BLaER1 treated with 17β-estradiol and CSF1 and Interleukin-3, amounts not matched to agents 10 nM and 100 nM (cell line): Measurements from ENCODE around the gene ODF2.
A peak's percentile ranks its signal among the peaks of the same experiment; 100 is the strongest.

ENCODE experiments used
- H3K27ac ChIP-seq, 11 experiments: shearing (Covaris generic); formaldehyde crosslinking; 2 replicates each; pipeline ENCODE4 v1.8.1; 2022
- H3K27me3 ChIP-seq, 11 experiments: shearing (Covaris generic); formaldehyde crosslinking; 2 replicates each; pipeline ENCODE4 v1.8.1; 2022
- H3K36me3 ChIP-seq, 11 experiments: shearing (Covaris generic); formaldehyde crosslinking; 2 replicates each; pipeline ENCODE4 v1.8.1; 2022
- H3K4me1 ChIP-seq, 10 experiments: shearing (Covaris generic); formaldehyde crosslinking; 2 replicates each; pipeline ENCODE4 v1.8.1; 2022
- H3K4me2 ChIP-seq, 11 experiments: shearing (Covaris generic); formaldehyde crosslinking; 2 replicates each; pipeline ENCODE4 v1.8.1; 2022
- H3K4me3 ChIP-seq, 10 experiments: shearing (Covaris generic); formaldehyde crosslinking; 2 replicates each; pipeline ENCODE4 v1.8.1; 2022
- H3K9ac ChIP-seq, 11 experiments: shearing (Covaris generic); formaldehyde crosslinking; 2 replicates each; pipeline ENCODE4 v1.8.1; 2022
- H3K9me3 ChIP-seq, 11 experiments: shearing (Covaris generic); formaldehyde crosslinking; replicated peaks in 1 of 11; 2 replicates each; pipeline ENCODE4 v1.8.1; 2022
- H4K20me1 ChIP-seq, 11 experiments: shearing (Covaris generic); formaldehyde crosslinking; 2 replicates each; pipeline ENCODE4 v1.8.1; 2022
- Cebpa-rat ChIP-seq, 11 experiments: shearing (Covaris generic); IDR thresholded peaks; 2 replicates each; pipeline ENCODE4 v1.8.1; 2022

ODF2 gene

DNA sequence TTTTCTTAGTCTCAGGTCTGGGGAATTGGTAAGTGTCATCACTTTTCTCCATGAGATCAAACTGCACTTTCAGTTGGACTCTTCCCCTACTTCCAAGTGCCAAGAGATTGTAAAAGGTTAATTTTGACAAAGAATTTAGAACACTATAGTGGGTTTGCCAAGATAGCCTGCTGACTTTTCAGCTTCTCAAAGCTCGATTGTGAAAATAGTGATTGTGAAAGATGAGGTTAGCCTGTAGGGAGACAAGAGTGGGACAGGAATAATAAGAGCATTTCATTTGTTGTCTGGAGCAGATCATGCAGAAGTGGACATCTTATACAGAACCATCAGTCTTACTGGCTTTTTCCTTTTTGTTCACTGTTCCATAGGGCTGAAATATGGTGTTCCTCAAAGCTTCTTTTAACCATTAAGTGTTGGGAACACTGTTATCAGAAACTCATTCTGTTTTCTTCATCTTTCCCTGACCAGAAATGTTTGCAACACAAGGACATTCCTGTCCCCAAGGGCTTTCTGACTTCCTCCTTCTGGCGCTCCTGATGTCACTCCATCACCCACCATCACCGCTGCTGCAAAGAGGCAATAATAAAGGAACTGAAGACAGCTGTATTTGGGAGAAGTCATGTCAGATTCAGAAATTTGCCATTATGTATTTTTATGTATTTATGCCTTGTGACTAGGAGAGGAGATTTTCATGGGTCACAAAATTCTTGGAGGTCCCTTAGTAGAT is 85.0 kb downstream of the ODF2 start:
- Histone ChIP-seq H3K27ac (peak overlapping the region in 1 of 11 experiments; percentile 25; a peak in 1 of 22 replicates), H3K36me3 (peaks cover 74 to 83% (median 80%) of the 10 kb centered on the region in 11 experiments)

GRCh38 chr9:128546504-128546903 is 90.7 kb downstream of the ODF2 start:
- no peak for TF ChIP-seq Cebpa-rat (IDR thresholded peaks at IDR 0.05)

More for the DNA sequence above, 85.0 kb downstream of the ODF2 start:
- no peaks in the 10 kb centered on the region for H3K27me3 ChIP-seq
- H3K4me3 ChIP-seq: no peak overlapping the region
- no peaks in the 10 kb centered on the region for H3K9me3 ChIP-seq
- no peak for TF ChIP-seq Cebpa-rat (IDR thresholded peaks at IDR 0.05)
- H3K9ac ChIP-seq: 0 out of 22 replicates have a peak overlapping the region, but pooled peaks of 1 of the 11 experiments have one; percentile 6
- H3K4me2 ChIP-seq: peak overlapping the region in 5 of 11 experiments; percentile 14 to 38 (median 29); a peak in 8 of 22 replicates
- H3K4me1 ChIP-seq: peaks cover 0 to 25% (median 9%) of the 10 kb centered on the region in 10 experiments; a peak in 11 of 20 replicates
- H4K20me1 ChIP-seq: no peaks in the 10 kb centered on the region

DNA sequence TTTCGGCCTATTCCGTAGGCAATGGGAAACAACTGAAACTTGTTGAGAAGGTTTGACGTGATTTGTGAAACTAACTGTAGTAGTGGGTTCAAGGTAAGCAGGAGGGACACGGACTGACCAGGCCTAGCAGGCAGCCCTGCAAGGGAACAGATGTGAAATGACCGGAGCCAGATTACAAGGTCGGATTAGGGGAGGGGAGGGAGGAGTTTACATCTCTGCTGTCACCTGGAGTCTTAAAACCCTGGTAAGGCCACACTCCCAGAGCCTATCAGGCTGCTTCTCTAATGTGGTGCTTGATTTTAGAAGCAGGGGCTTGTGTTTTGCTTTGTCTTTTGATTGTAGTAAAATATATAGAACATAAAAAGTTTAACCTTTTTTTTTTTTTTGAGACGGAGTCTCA is 93.1 kb downstream of the ODF2 start:
- peaks cover 22 to 36% (median 26%) of the 10 kb centered on the region in 10 experiments for H3K4me1 ChIP-seq
- no peak for TF ChIP-seq Cebpa-rat (IDR thresholded peaks at IDR 0.05)

More at GRCh38 chr9:128546504-128546903, 90.7 kb downstream of the ODF2 start:
- Histone ChIP-seq H3K9ac (no peak overlapping the region), H4K20me1 (no peaks in the 10 kb centered on the region), H3K4me1 (peaks cover 13 to 33% (median 17%) of the 10 kb centered on the region in 10 experiments), H3K9me3 (no peaks in the 10 kb centered on the region), H3K4me3 (no peak overlapping the region), H3K27me3 (no peaks in the 10 kb centered on the region), H3K27ac (no peak overlapping the region), H3K36me3 (peaks cover 17 to 26% (median 23%) of the 10 kb centered on the region in 11 experiments), H3K4me2 (no peak overlapping the region)

GRCh38 chr9:128550226-128550625 is 94.4 kb downstream of the ODF2 start:
- peaks cover 36 to 49% (median 39%) of the 10 kb centered on the region in 10 experiments for H3K4me1 ChIP-seq
- peaks cover 17 to 28% (median 24%) of the 10 kb centered on the region in 11 experiments; a peak in 21 of 22 replicates for H4K20me1 ChIP-seq
- H3K36me3 ChIP-seq: no peaks in the 10 kb centered on the region; a peak in 1 of 22 replicates
- peak overlapping the region in 2 of 11 experiments; percentile 8 to 94; a peak in 2 of 22 replicates for H3K9ac ChIP-seq
- no peaks in the 10 kb centered on the region for H3K27me3 ChIP-seq
- peak overlapping the region in 9 of 11 experiments; percentile 80 to 94 (median 88); a peak in 13 of 22 replicates for H3K4me2 ChIP-seq
- TF ChIP-seq Cebpa-rat (IDR thresholded peaks at IDR 0.05): no peak
- no peak overlapping the region for H3K27ac ChIP-seq
- no peaks in the 10 kb centered on the region for H3K9me3 ChIP-seq
- no peak overlapping the region for H3K4me3 ChIP-seq

More for the DNA sequence above, 93.1 kb downstream of the ODF2 start:
- Histone ChIP-seq H3K4me3 (no peak overlapping the region), H3K36me3 (peaks cover 0 to 2% (median 0%) of the 10 kb centered on the region in 11 experiments; a peak in 3 of 22 replicates), H4K20me1 (peaks cover 4 to 14% (median 10%) of the 10 kb centered on the region in 11 experiments; a peak in 20 of 22 replicates), H3K4me2 (no peak overlapping the region; a peak in 1 of 22 replicates), H3K9me3 (no peaks in the 10 kb centered on the region), H3K9ac (no peak overlapping the region), H3K27me3 (no peaks in the 10 kb centered on the region), H3K27ac (no peak overlapping the region)
